Mesenchymal stem cell (in vitro differentiated cells and primary cell): ENCODE data around the gene IRF2BPL.
A peak's percentile ranks its signal among the peaks of the same experiment; 100 is the strongest.

Experiments used
- DNase-seq: peaks from one replicate; pipeline ENCODE4 v3.0.0-alpha.2; 2013
- H2AFZ ChIP-seq: one replicate; pipeline ENCODE4 v1.6.1; 2013; ENCODE audit warnings: low read depth, mild to moderate bottlenecking, control low read depth, inconsistent platforms, low read length, moderate library complexity
- H2AK5ac ChIP-seq: 2 replicates; pipeline ENCODE4 v1.6.1; 2013; ENCODE audit warnings: low read length, moderate library complexity, mild to moderate bottlenecking, inconsistent platforms; ENCODE audit not compliant: severe bottlenecking
- H2BK120ac ChIP-seq: one replicate; pipeline ENCODE4 v1.6.1; 2013; ENCODE audit warnings: low read depth, mild to moderate bottlenecking, inconsistent platforms, low read length, moderate library complexity
- H2BK12ac ChIP-seq, 2 experiments: one replicate each; pipeline ENCODE4 v1.6.1; 2013; ENCODE audit warnings: inconsistent platforms in 2 of 2, low read length in 2 of 2, mild to moderate bottlenecking in 2 of 2, moderate library complexity in 2 of 2, control low read depth in 1 of 2
- H2BK15ac ChIP-seq: one replicate; pipeline ENCODE4 v1.6.1; 2013; ENCODE audit warnings: mild to moderate bottlenecking, low read depth, inconsistent platforms; ENCODE audit not compliant: poor library complexity, severe bottlenecking
- H2BK5ac ChIP-seq: 2 replicates; pipeline ENCODE4 v1.6.1; 2013; ENCODE audit warnings: low read depth, mild to moderate bottlenecking, low read length, control low read depth, inconsistent platforms; ENCODE audit not compliant: poor library complexity, severe bottlenecking
- H3K14ac ChIP-seq, 2 experiments: one replicate each; pipeline ENCODE4 v1.6.1; 2013; ENCODE audit warnings: inconsistent platforms in 2 of 2, low read length in 2 of 2, control low read depth in 1 of 2, mild to moderate bottlenecking in 1 of 2, moderate library complexity in 1 of 2
- H3K18ac ChIP-seq, 2 experiments: one replicate each; pipeline ENCODE4 v1.6.1; 2013; ENCODE audit warnings: inconsistent platforms in 2 of 2, low read length in 2 of 2, control low read depth in 1 of 2, low read depth in 1 of 2, mild to moderate bottlenecking in 1 of 2
- H3K23ac ChIP-seq, 2 experiments: one replicate each; pipeline ENCODE4 v1.6.1; 2013; ENCODE audit warnings: inconsistent platforms in 2 of 2, low read length in 2 of 2, mild to moderate bottlenecking in 2 of 2, moderate library complexity in 2 of 2, control low read depth in 1 of 2
- H3K27ac ChIP-seq: 2 replicates; pipeline ENCODE4 v1.5.1; 2013; ENCODE audit warnings: mild to moderate bottlenecking, moderate library complexity, low read length, control low read depth, inconsistent platforms; ENCODE audit not compliant: poor library complexity, severe bottlenecking
- H3K27me3 ChIP-seq, 2 experiments: 2 replicates each; pipeline versions ENCODE4 v1.6.1 to v1.7.0; 2013; ENCODE audit warnings: low read length in 2 of 2, mild to moderate bottlenecking in 2 of 2, moderate library complexity in 2 of 2, control low read depth in 1 of 2, inconsistent platforms in 1 of 2; ENCODE audit not compliant: control insufficient read depth in 1 of 2, insufficient read depth in 1 of 2
- H3K36me3 ChIP-seq, 2 experiments: 2 replicates each; pipeline versions ENCODE4 v1.6.1 to v1.7.0; 2013; ENCODE audit warnings: low read length in 2 of 2, control low read depth in 1 of 2, inconsistent platforms in 1 of 2, low read depth in 1 of 2, mild to moderate bottlenecking in 1 of 2; ENCODE audit not compliant: insufficient read depth in 2 of 2, control insufficient read depth in 1 of 2
- H3K4ac ChIP-seq, 2 experiments: one replicate each; pipeline ENCODE4 v1.6.1; 2013; ENCODE audit warnings: inconsistent platforms in 2 of 2, low read length in 2 of 2, mild to moderate bottlenecking in 2 of 2, moderate library complexity in 2 of 2, control low read depth in 1 of 2, low read depth in 1 of 2
- H3K4me1 ChIP-seq: 2 replicates; pipeline ENCODE4 v1.6.1; 2013; ENCODE audit warnings: low read depth, low read length, control low read depth; ENCODE audit not compliant: control insufficient read depth, insufficient read depth
- H3K4me2 ChIP-seq: 2 replicates; pipeline ENCODE4 v1.6.1; 2013; ENCODE audit warnings: low read length, mild to moderate bottlenecking, inconsistent platforms; ENCODE audit not compliant: poor library complexity, severe bottlenecking
- H3K4me3 ChIP-seq, 2 experiments: 2 replicates each; pipeline versions ENCODE4 v1.5.1 to v1.7.0; 2013; ENCODE audit warnings: low read length in 2 of 2, mild to moderate bottlenecking in 2 of 2, control low read depth in 1 of 2, low read depth in 1 of 2; ENCODE audit not compliant: insufficient read depth in 1 of 2
- H3K79me1 ChIP-seq: replicated peaks from 2 replicates; pipeline ENCODE4 v1.6.1; 2013; ENCODE audit warnings: mild to moderate bottlenecking, control low read depth, low read length, inconsistent platforms; ENCODE audit not compliant: poor library complexity, severe bottlenecking
- H3K9ac ChIP-seq: 2 replicates; pipeline ENCODE4 v1.7.0; 2013; ENCODE audit warnings: mild to moderate bottlenecking, low read length, moderate library complexity
- H3K9me3 ChIP-seq: 2 replicates; pipeline ENCODE4 v1.7.0; 2013; ENCODE audit warnings: mild to moderate bottlenecking, low read length; ENCODE audit not compliant: control insufficient read depth
- H4K8ac ChIP-seq: one replicate; pipeline ENCODE4 v1.6.1; 2013; ENCODE audit warnings: inconsistent platforms, mild to moderate bottlenecking, low read length, moderate library complexity
- H4K91ac ChIP-seq: one replicate; pipeline ENCODE4 v1.6.1; 2013; ENCODE audit warnings: mild to moderate bottlenecking, low read length, inconsistent platforms
- WGBS: methylation state at CpG from one replicate; pipeline ENCODE4 v1.1.7; 2013; ENCODE audit warnings: mixed read lengths; 5-methylcytosine and 5-hydroxymethylcytosine counted together

IRF2BPL gene

GRCh38 chr14:76990084-76990483 lies 38.4 kb downstream of the IRF2BPL start:
- Histone ChIP-seq H3K27ac (no peak overlapping the region), H3K9me3 (no peaks in the 10 kb centered on the region)
- no peak for DNase-seq

GRCh38 chr14:76987956-76988520 lies 40.5 kb downstream of the IRF2BPL start:
- Histone ChIP-seq H3K14ac (no peak overlapping the region), H3K79me1 (no peaks in the 10 kb centered on the region), H3K9me3 (no peaks in the 10 kb centered on the region), H3K9ac (no peak overlapping the region), H3K4me2 (no peak overlapping the region), H2BK15ac (no peak overlapping the region), H3K4me3 (no peak overlapping the region), H4K91ac (no peak overlapping the region), H3K4me1 (peaks cover 31% of the 10 kb centered on the region), H3K36me3 (no peaks in the 10 kb centered on the region), H2BK5ac (no peak overlapping the region), H3K4ac (no peak overlapping the region), H2BK120ac (no peak overlapping the region), H3K23ac (no peak overlapping the region), H2BK12ac (peak overlapping the region in 1 of 2 experiments; percentile 15), H3K27ac (no peak overlapping the region), H3K18ac (peak overlapping the region in 1 of 2 experiments; percentile 37), H4K8ac (no peak overlapping the region), H3K27me3 (no peaks in the 10 kb centered on the region), H2AFZ (peak overlapping the region; percentile 47), H2AK5ac (peak overlapping the region; percentile 69)
- no peak for DNase-seq
- WGBS: no CpG with 5 or more reads among the region's 4 CpGs

More at GRCh38 chr14:76990084-76990483, 38.4 kb downstream of the IRF2BPL start:
- H3K23ac ChIP-seq: no peak overlapping the region
- no peak overlapping the region for H2AFZ ChIP-seq
- H3K4ac ChIP-seq: no peak overlapping the region
- no peak overlapping the region for H2BK15ac ChIP-seq
- no peak overlapping the region for H3K14ac ChIP-seq
- H3K4me1 ChIP-seq: peaks cover 28% of the 10 kb centered on the region
- no peaks in the 10 kb centered on the region for H3K36me3 ChIP-seq
- H3K27me3 ChIP-seq: no peaks in the 10 kb centered on the region
- no peak overlapping the region for H3K18ac ChIP-seq
- H2BK12ac ChIP-seq: no peak overlapping the region
- no peak overlapping the region for H2BK120ac ChIP-seq
- H3K79me1 ChIP-seq: no peaks in the 10 kb centered on the region
- no peak overlapping the region for H3K9ac ChIP-seq
- H4K8ac ChIP-seq: no peak overlapping the region
- H3K4me2 ChIP-seq: no peak overlapping the region
- H2BK5ac ChIP-seq: no peak overlapping the region
- H3K4me3 ChIP-seq: no peak overlapping the region
- H2AK5ac ChIP-seq: no peak overlapping the region
- H4K91ac ChIP-seq: no peak overlapping the region

GRCh38 chr14:76986231-76986565 lies 42.3 kb downstream of the IRF2BPL start:
- no peak for DNase-seq
- Histone ChIP-seq H4K8ac (peak overlapping the region; percentile 55), H2BK12ac (no peak overlapping the region), H2BK15ac (peak overlapping the region; percentile 63), H3K9ac (no peak overlapping the region), H3K4ac (peak overlapping the region in 1 of 2 experiments; percentile 2), H3K79me1 (peaks cover 2% of the 10 kb centered on the region), H2BK5ac (peak overlapping the region; percentile 39), H4K91ac (no peak overlapping the region), H3K14ac (no peak overlapping the region), H2AFZ (no peak overlapping the region), H3K18ac (no peak overlapping the region), H3K27me3 (no peaks in the 10 kb centered on the region), H2AK5ac (peak overlapping the region; percentile 87), H3K36me3 (no peaks in the 10 kb centered on the region), H3K9me3 (peaks cover 4% of the 10 kb centered on the region), H3K27ac (peak overlapping the region; percentile 98), H3K4me3 (no peak overlapping the region), H3K23ac (no peak overlapping the region), H3K4me1 (peaks cover 31% of the 10 kb centered on the region), H2BK120ac (no peak overlapping the region), H3K4me2 (no peak overlapping the region)
- 95% methylated on average over 4 of the region's 4 CpGs for WGBS

GRCh38 chr14:76985540-76986230 lies 42.8 kb downstream of the IRF2BPL start:
- no peaks in the 10 kb centered on the region for H3K36me3 ChIP-seq
- H2BK15ac ChIP-seq: no peak overlapping the region
- no peak overlapping the region for H3K23ac ChIP-seq
- H4K91ac ChIP-seq: no peak overlapping the region
- H3K4me1 ChIP-seq: peaks cover 31% of the 10 kb centered on the region
- no peak overlapping the region for H3K18ac ChIP-seq
- peak overlapping the region in 1 of 2 experiments; percentile 24 for H3K14ac ChIP-seq
- no peak overlapping the region for H3K4me3 ChIP-seq
- H3K9me3 ChIP-seq: peaks cover 6% of the 10 kb centered on the region
- H2AK5ac ChIP-seq: peak overlapping the region; percentile 97
- H2AFZ ChIP-seq: no peak overlapping the region
- H3K4ac ChIP-seq: peak overlapping the region in 1 of 2 experiments; percentile 2
- peak overlapping the region; percentile 98 for H3K27ac ChIP-seq
- peaks cover 2% of the 10 kb centered on the region for H3K79me1 ChIP-seq
- peak overlapping the region; percentile 69 for H2BK5ac ChIP-seq
- H2BK12ac ChIP-seq: no peak overlapping the region
- no peak overlapping the region for H2BK120ac ChIP-seq
- 64% methylated on average over 4 of the region's 4 CpGs for WGBS
- peak overlapping the region; percentile 5 for H3K4me2 ChIP-seq
- peak; percentile 44 for DNase-seq
- H4K8ac ChIP-seq: peak overlapping the region; percentile 55
- no peak overlapping the region for H3K9ac ChIP-seq
- H3K27me3 ChIP-seq: no peaks in the 10 kb centered on the region
